ENCODE results near the gene COX5A. TPM values are rescaled to one million over a fixed set of nuclear protein-coding genes. Genes with fewer than 3 reads are reported as not detected.

Gene COX5A
- total and polyA plus RNA-seq, 2 of the 13 experiments (the other 11 are each of a cell fraction or from before 2014, with no cell fraction given): 158 to 218 TPM

GRCh38 chr15:74956648-74957475, 19.0 kb upstream of the COX5A start, which contains the start of gene RPP25 (continued):
- TF ChIP-seq HMGA1 (CRISPR knock-in tag; conservative IDR thresholded peaks at IDR 0.05): no peak
- TF ChIP-seq ZNF382 (CRISPR knock-in tag; IDR thresholded peaks at IDR 0.05; ENCODE audit: borderline replicate concordance): no peak
- TF ChIP-seq HCFC1 (IDR thresholded peaks at IDR 0.05; ENCODE audit: low read depth, low read length): no peak
- TF ChIP-seq REXO4 (CRISPR knock-in tag; IDR thresholded peaks at IDR 0.05; ENCODE audit: borderline replicate concordance): no peak

- no peak for FAIRE-seq
Observed at GRCh38 chr15:74955796-74956647, 18.1 kb upstream of the COX5A start.

More at GRCh38 chr15:74955796-74956647, 18.1 kb upstream of the COX5A start:
- H3K4me2 ChIP-seq (ENCODE audit: low read depth, low read length): peak overlapping the region; percentile 97
- no peaks in the 10 kb centered on the region for H3K36me3 ChIP-seq (replicated peaks in 1 of 2; ENCODE audit: control insufficient read depth in 1 of 2, insufficient read depth in 2 of 2, low read length in 2 of 2)
- intact Hi-C loops (cut with micrococcal nuclease; ENCODE audit: unreplicated experiment) (no loop called here), in situ Hi-C loops (cut with HindIII; ENCODE audit: extremely low pct_ligation_motif_present, low pct_unique_long_range_greater_than_20kb) (loop anchor here (10.0 kb wide), 2 partner anchors 181 to 321 kb away; no protein-coding TSS in a partner anchor)
- BruUV-seq (replicated peaks): no TSS peak
- POLR2A ChIA-PET: no interaction called here
- CTCF ChIA-PET (ENCODE audit: low intra/inter-chr PET ratio, low total read pairs): no interaction called here
- no peaks in the 10 kb centered on the region for H3K9me3 ChIP-seq (ENCODE audit: low read length)
- peaks cover 2 to 53% of the 10 kb centered on the region in 2 experiments; a peak in 4 of 5 replicates for H3K27me3 ChIP-seq (ENCODE audit: control insufficient read depth in 1 of 2, insufficient read depth in 2 of 2, low read length in 2 of 2)
- peaks cover 18% of the 10 kb centered on the region for H3K4me1 ChIP-seq (ENCODE audit: insufficient read depth, low read length)
- no peak for TF ChIP-seq CBX1 (IDR thresholded peaks at IDR 0.05; ENCODE audit: low read depth)
- 0 out of 2 replicates have a peak, but pooled peaks have one; percentile 9 for TF ChIP-seq MXD3 (CRISPR knock-in tag; IDR thresholded peaks at IDR 0.05)
- no peak for TF ChIP-seq TFDP1 (CRISPR knock-in tag; IDR thresholded peaks at IDR 0.05; ENCODE audit: borderline replicate concordance)
- no peak for TF ChIP-seq TFAP4 (IDR thresholded peaks at IDR 0.05; ENCODE audit: borderline replicate concordance, low read depth)
- TF ChIP-seq HOXA3 (CRISPR knock-in tag; IDR thresholded peaks at IDR 0.05): peak; percentile 41; the same call in 1 of the 2 replicates
- TF ChIP-seq RFX1 (IDR thresholded peaks at IDR 0.05): no peak
- TF ChIP-seq ZBTB33 (CRISPR knock-in tag; IDR thresholded peaks at IDR 0.05): peak; percentile 43
- ATAC-seq (no peak), DNase-seq (ENCODE audit: low spot score) (no peak)
- H4K20me1 ChIP-seq (ENCODE audit: insufficient read depth, low read length): no peaks in the 10 kb centered on the region
- no peak overlapping the region for H3K9ac ChIP-seq (ENCODE audit: insufficient read depth, low read depth, low read length)
- no peak overlapping the region for H3K27ac ChIP-seq (ENCODE audit: extremely low read length, insufficient read depth, low read length)
- H2AFZ ChIP-seq (ENCODE audit: low read length): no peak overlapping the region
- H3K79me2 ChIP-seq (ENCODE audit: insufficient read depth, low read length): no peaks in the 10 kb centered on the region
- H3K4me3 ChIP-seq (replicated peaks in 1 of 3; ENCODE audit: insufficient read depth in 1 of 3, low read depth in 2 of 3, low read length in 3 of 3): peak overlapping the region in 2 of 3 experiments; percentile 11 to 78; a peak in 2 of 6 replicates
- 92% methylated on average over 33 of the region's 88 CpGs for WGBS (ENCODE audit: low lambda C conversion rate)

Data from HepG2 (cell line).